Prostate gland (tissue), 2 donors: ENCODE data around the gene ECE2.

Source experiments
- POLR2A ChIP-seq: fragments of 450-650 bp; IDR thresholded peaks from one replicate; pipeline ENCODE4 v1.6.1; 2016; ENCODE audit warnings: antibody characterized with exemption, mild to moderate bottlenecking
- TF ChIP-seq, protein P1 (sequence below), 4 experiments: fragments of 200-600 bp in 2 of 4; fragments of 450-650 bp in 2 of 4; sonication (generic) in 2 of 4; IDR thresholded peaks; 1 replicate in 3 of 4; 2 replicates in 1 of 4; pipeline ENCODE4 v1.5.1; 2016 to 2019; ENCODE audit warnings: antibody characterized with exemption in 4 of 4, mild to moderate bottlenecking in 2 of 4, moderate library complexity in 2 of 4

DNA sequence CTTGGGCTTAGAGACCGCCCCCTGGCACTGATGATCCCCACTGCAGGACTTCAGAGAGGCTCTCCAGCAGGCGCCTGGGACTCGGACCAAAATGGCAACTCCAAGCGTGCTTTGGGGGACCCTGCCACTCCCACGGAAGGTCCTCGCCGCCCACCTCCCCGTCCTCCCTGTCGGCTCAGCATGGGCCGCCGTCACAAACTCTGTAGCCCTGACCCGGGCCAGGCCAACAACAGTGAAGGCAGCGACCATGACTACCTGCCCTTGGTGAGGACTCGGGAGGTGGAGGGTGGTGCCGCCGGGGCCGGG lies 34.7 kb upstream of the ECE2 start:
- TF ChIP-seq, protein P1, sequence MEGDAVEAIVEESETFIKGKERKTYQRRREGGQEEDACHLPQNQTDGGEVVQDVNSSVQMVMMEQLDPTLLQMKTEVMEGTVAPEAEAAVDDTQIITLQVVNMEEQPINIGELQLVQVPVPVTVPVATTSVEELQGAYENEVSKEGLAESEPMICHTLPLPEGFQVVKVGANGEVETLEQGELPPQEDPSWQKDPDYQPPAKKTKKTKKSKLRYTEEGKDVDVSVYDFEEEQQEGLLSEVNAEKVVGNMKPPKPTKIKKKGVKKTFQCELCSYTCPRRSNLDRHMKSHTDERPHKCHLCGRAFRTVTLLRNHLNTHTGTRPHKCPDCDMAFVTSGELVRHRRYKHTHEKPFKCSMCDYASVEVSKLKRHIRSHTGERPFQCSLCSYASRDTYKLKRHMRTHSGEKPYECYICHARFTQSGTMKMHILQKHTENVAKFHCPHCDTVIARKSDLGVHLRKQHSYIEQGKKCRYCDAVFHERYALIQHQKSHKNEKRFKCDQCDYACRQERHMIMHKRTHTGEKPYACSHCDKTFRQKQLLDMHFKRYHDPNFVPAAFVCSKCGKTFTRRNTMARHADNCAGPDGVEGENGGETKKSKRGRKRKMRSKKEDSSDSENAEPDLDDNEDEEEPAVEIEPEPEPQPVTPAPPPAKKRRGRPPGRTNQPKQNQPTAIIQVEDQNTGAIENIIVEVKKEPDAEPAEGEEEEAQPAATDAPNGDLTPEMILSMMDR (IDR thresholded peaks at IDR 0.05) = no peak
- TF ChIP-seq POLR2A = no peak
